Lower leg skin (tissue), 4 donors: ENCODE measurements around the gene FARP1. TPM values are rescaled to one million over a fixed set of nuclear protein-coding genes. Genes with fewer than 3 reads are reported as not detected.

Experiments used
- DNase-seq, 2 donors: peaks; one replicate each; pipeline ENCODE4 v3.0.0-alpha.2; 2019; ENCODE audit warnings: low spot score in 2 of 2
- H3K4me3 ChIP-seq: fragments of 200-600 bp; sonication (generic); 2 replicates; pipeline ENCODE4 v1.5.1; 2017; ENCODE audit warnings: mild to moderate bottlenecking, low read depth; ENCODE audit not compliant: poor library complexity, severe bottlenecking
- POLR2A ChIP-seq, 2 donors: fragments of 450-650 bp; IDR thresholded peaks; one replicate each; pipeline ENCODE4 v1.6.1; 2016 to 2017; ENCODE audit warnings: antibody characterized with exemption in 2 of 2, mild to moderate bottlenecking in 1 of 2, moderate library complexity in 1 of 2
- WGBS, 2 donors: methylation state at CpG; one replicate each; pipeline ENCODE4 v1.1.5; 2018; 5-methylcytosine and 5-hydroxymethylcytosine counted together
- intact Hi-C: fragments of 100-400 bp; cut with DNase I; formaldehyde crosslinking; loops from one replicate; pipeline ENCODE4 v1.15.0; 2023; ENCODE audit warnings: low total_unique reads
- total RNA-seq, 4 donors: library from RNA; depleted of rRNA; stranded (reverse); fragments of >200 nt; gene quantifications; one replicate each; pipeline ENCODE4 v1.1.0, GENCODE V29; 2016
- TF ChIP-seq, protein P1 (sequence below), 3 donors: fragments of 450-650 bp; IDR thresholded peaks; one replicate each; pipeline ENCODE4 v1.5.1; 2016; ENCODE audit warnings: antibody characterized with exemption in 3 of 3, mild to moderate bottlenecking in 3 of 3, moderate library complexity in 2 of 3

The FARP1 gene
- total RNA-seq, 4 donors from 2014 or later: 4.9 to 26.2 (median 13.3) TPM

DNA sequence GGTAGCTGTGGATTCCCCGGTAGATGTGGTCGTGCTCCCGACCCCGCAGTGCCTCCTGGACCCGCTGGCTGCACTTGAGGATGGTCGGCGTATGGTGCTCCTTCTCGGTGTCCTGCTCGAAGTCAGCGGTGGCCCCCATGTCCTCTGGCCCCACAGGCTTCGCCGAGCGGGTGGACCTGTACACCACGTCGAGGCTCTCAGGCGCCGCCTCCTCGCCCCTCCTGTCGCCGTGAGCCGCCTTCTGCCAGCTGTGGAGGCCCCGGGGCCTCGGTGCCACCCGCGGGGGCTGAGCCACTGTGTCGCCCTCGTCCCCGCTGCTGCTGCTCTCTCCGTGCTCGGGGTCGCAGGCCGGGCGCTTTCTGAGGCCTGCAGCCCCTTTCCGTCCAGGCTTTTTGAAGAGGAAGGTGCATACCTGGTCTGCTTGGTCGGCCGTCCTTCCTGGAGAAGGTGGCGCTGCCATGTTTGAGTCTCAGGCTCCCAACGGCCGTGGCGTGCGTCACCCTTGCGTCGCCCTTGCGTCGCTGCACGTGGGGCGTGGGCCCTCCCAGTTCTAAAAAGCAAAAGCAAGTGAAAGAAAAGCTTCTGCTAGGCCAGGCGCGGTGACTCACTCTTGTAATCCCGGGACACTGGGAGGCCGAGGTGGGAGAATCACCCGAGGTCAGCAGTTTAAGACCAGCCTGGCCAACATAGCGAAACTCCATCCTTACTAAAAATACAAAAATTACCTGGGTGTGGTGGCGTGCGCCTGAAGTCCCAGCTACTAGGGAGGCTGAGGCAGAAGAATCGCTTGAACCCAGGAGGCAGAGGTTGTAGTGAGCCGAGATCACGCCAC, 34.1 kb downstream of the FARP1 start, which contains the start of gene RNF113B:
Gene RNF113B (minus strand): TSS at position 493 of the 832 bp plus-strand sequence. CDS start 33 bp downstream, at position 460.
- WGBS, 2 donors: 95% methylated on average over 52 to 58 of the region's 58 CpGs
- H3K4me3 ChIP-seq: no peak within 1 kb of the TSS
- intact Hi-C loops: no loop called here
- DNase-seq: no peak
- TF ChIP-seq, protein P1, sequence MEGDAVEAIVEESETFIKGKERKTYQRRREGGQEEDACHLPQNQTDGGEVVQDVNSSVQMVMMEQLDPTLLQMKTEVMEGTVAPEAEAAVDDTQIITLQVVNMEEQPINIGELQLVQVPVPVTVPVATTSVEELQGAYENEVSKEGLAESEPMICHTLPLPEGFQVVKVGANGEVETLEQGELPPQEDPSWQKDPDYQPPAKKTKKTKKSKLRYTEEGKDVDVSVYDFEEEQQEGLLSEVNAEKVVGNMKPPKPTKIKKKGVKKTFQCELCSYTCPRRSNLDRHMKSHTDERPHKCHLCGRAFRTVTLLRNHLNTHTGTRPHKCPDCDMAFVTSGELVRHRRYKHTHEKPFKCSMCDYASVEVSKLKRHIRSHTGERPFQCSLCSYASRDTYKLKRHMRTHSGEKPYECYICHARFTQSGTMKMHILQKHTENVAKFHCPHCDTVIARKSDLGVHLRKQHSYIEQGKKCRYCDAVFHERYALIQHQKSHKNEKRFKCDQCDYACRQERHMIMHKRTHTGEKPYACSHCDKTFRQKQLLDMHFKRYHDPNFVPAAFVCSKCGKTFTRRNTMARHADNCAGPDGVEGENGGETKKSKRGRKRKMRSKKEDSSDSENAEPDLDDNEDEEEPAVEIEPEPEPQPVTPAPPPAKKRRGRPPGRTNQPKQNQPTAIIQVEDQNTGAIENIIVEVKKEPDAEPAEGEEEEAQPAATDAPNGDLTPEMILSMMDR (IDR thresholded peaks at IDR 0.05): no peak
- no peak for TF ChIP-seq POLR2A (IDR thresholded peaks at IDR 0.05)

DNA sequence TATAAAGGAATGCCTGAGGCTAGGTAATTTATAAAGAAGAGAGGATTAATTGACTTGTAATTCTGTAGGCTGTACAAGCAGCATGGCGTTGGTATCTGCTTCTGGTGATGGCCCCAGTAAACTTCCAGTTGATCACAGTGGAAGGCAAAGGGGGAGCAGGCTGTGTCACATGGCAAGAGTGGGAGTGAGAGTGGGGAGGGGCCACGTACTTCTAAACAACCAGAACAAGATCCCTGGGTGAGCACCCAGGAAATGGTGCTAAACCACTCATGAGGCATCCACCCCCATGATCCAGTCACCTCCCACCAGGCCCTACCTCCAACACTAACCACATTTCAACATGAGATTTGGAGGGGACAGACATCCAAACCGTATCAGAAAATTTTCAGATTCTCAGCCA, 37.2 kb downstream of the FARP1 start:
- 80 to 81% methylated on average over 3 of the region's 3 CpGs for WGBS, 2 donors
- no peak overlapping the region for H3K4me3 ChIP-seq
- no peak for TF ChIP-seq POLR2A (IDR thresholded peaks at IDR 0.05)
- TF ChIP-seq, protein P1 (IDR thresholded peaks at IDR 0.05): no peak
- DNase-seq: no peak
- intact Hi-C loops: no loop called here

DNA sequence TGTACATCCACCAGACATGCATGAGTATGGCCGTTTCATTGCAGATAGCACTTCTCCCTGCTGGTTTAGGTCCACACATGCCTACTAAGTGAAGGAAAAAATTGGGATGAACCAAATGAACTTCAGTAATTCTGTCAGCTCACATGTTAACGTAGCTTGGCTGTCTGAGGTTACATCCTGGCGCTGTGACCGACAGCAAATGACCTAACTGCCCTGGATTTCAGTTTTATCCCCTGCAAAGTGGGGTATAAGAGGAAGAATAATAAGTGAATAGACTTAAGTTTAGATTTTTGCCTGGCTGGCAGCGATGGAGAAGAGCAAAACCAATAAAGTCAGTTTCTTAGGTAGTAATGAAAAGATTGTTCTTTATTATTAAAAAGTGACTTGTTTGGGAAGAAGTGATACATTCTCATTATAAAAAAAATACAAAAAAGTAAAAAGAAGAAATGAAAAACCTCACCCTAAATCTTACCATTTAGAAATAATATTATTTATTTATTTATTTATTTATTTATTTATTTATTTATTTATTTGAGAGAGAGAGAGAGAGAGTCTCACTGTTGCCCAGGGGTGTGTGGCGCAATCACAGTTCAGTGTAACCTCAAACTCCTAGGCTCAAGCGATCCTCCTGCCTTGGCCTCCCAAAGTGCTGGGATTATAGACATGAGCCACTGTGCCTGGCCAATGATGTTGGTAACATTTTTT, 38.4 kb downstream of the FARP1 start:
- 95 to 96% methylated on average over 7 of the region's 7 CpGs for WGBS, 2 donors
- intact Hi-C loops: no loop called here
- DNase-seq: no peak
- H3K4me3 ChIP-seq: no peak overlapping the region
- no peak for TF ChIP-seq POLR2A (IDR thresholded peaks at IDR 0.05)
- TF ChIP-seq, protein P1 (IDR thresholded peaks at IDR 0.05): no peak

DNA sequence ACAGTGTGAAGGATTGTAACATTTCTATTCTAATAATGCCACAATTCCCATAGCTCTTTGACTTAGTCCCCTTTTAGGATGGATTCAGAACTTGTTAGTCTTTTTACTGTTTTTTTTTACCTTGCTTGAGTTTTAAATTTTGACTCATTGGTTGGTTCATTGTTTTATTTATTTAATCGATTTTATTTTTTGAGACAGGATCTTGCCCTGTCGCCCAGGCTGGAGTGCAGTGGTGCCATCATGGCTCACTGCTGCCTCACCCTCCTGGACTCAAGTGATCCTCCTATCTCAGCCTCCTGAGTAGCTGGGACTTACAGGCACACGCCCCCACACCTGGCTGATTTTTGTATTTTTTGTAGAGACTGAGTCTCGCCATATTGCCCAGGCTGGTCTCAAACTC, 39.3 kb downstream of the FARP1 start:
- H3K4me3 ChIP-seq: no peak overlapping the region
- no peak for TF ChIP-seq POLR2A (IDR thresholded peaks at IDR 0.05)
- TF ChIP-seq, protein P1 (IDR thresholded peaks at IDR 0.05): no peak
- intact Hi-C loops: no loop called here
- no peak for DNase-seq
- WGBS, 2 donors: 92% methylated on average over 4 of the region's 4 CpGs

DNA sequence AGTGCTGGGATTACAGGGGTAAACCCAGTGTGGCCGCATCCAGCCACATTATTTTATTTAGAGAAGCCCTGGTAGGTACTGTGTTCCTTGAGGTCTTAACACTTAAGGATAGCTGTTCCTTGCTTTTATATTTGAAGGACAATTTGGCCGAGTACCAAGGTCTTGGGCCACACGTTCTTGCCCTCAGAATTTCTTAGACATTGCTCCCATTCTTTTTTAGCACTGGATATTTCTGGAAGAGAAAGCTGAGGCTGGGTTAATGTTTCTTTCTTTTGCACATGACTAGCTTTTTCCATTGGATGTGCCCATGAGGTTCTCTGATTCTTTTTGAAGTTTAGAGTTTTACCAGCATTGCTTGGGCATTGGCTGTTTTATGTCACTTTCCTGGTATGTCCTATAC, 39.7 kb downstream of the FARP1 start:
- no peak overlapping the region for H3K4me3 ChIP-seq
- DNase-seq: no peak
- intact Hi-C loops: no loop called here
- no peak for TF ChIP-seq POLR2A (IDR thresholded peaks at IDR 0.05)
- TF ChIP-seq, protein P1 (IDR thresholded peaks at IDR 0.05): no peak
- 70 to 78% methylated on average over 3 of the region's 3 CpGs for WGBS, 2 donors
